Trophoblast cell (in vitro differentiated cells and primary cell): ENCODE results near the gene PLA2G4E.

Experiments used
- DNase-seq, 2 donors: peaks; one replicate each; pipeline ENCODE4 v3.0.0-alpha.2; 2016
- H2AFZ ChIP-seq: 2 replicates; pipeline ENCODE4 v1.6.1; 2013; ENCODE audit warnings: low read length, moderate library complexity, mild to moderate bottlenecking; ENCODE audit not compliant: insufficient read depth, poor library complexity
- H2AK5ac ChIP-seq: 2 replicates; pipeline ENCODE4 v1.6.1; 2013; ENCODE audit warnings: mild to moderate bottlenecking, low read length
- H2BK120ac ChIP-seq: 2 replicates; pipeline ENCODE4 v1.6.1; 2013; ENCODE audit warnings: low read length, mild to moderate bottlenecking, moderate library complexity; ENCODE audit not compliant: insufficient read depth, poor library complexity
- H2BK12ac ChIP-seq: 2 replicates; pipeline ENCODE4 v1.6.1; 2013; ENCODE audit warnings: mild to moderate bottlenecking, low read length, moderate library complexity
- H2BK5ac ChIP-seq: 2 replicates; pipeline ENCODE4 v1.6.1; 2013; ENCODE audit warnings: low read length, low read depth, moderate library complexity, mild to moderate bottlenecking; ENCODE audit not compliant: poor library complexity
- H3K14ac ChIP-seq: 2 replicates; pipeline ENCODE4 v1.6.1; 2013; ENCODE audit warnings: mild to moderate bottlenecking, low read length
- H3K18ac ChIP-seq: 2 replicates; pipeline ENCODE4 v1.6.1; 2013; ENCODE audit warnings: mild to moderate bottlenecking, low read length
- H3K23ac ChIP-seq: 2 replicates; pipeline ENCODE4 v1.6.1; 2013; ENCODE audit warnings: low read length
- H3K27ac ChIP-seq: 2 replicates; pipeline ENCODE4 v1.5.1; 2013; ENCODE audit warnings: low read depth, mild to moderate bottlenecking, inconsistent platforms, low read length, moderate library complexity
- H3K27me3 ChIP-seq: 2 replicates; pipeline ENCODE4 v1.6.1; 2013; ENCODE audit warnings: inconsistent platforms, mild to moderate bottlenecking, low read length, moderate library complexity; ENCODE audit not compliant: insufficient read depth
- H3K36me3 ChIP-seq, 2 experiments: 1 replicate in 1 of 2; 2 replicates in 1 of 2; pipeline ENCODE4 v1.6.1; 2013; ENCODE audit warnings: low read length in 2 of 2, mild to moderate bottlenecking in 2 of 2, moderate library complexity in 1 of 2; ENCODE audit not compliant: insufficient read depth in 2 of 2, control insufficient read depth in 1 of 2
- H3K4ac ChIP-seq: 2 replicates; pipeline ENCODE4 v1.6.1; 2013; ENCODE audit warnings: low read depth, mild to moderate bottlenecking, low read length, moderate library complexity
- H3K4me1 ChIP-seq, 2 experiments: 1 replicate in 1 of 2; 2 replicates in 1 of 2; pipeline ENCODE4 v1.6.1; 2013; ENCODE audit warnings: low read length in 2 of 2, mild to moderate bottlenecking in 2 of 2, moderate library complexity in 1 of 2; ENCODE audit not compliant: insufficient read depth in 2 of 2, control insufficient read depth in 1 of 2
- H3K4me2 ChIP-seq: 2 replicates; pipeline ENCODE4 v1.6.1; 2013; ENCODE audit warnings: inconsistent platforms, mild to moderate bottlenecking, low read length, moderate library complexity
- H3K4me3 ChIP-seq: 2 replicates; pipeline ENCODE4 v1.5.1; 2013; ENCODE audit warnings: mild to moderate bottlenecking, low read depth, low read length, inconsistent platforms
- H3K79me1 ChIP-seq: one replicate; pipeline ENCODE4 v1.6.1; 2013; ENCODE audit warnings: low read length
- H3K79me2 ChIP-seq: 2 replicates; pipeline ENCODE4 v1.6.1; 2013; ENCODE audit warnings: low read length, mild to moderate bottlenecking; ENCODE audit not compliant: control insufficient read depth, insufficient read depth, poor library complexity
- H3K9ac ChIP-seq: 2 replicates; pipeline ENCODE4 v1.6.1; 2013; ENCODE audit warnings: mild to moderate bottlenecking, low read length
- H3K9me3 ChIP-seq: 2 replicates; pipeline ENCODE4 v1.6.1; 2013; ENCODE audit warnings: low read depth, mild to moderate bottlenecking, control low read depth, inconsistent platforms, low read length; ENCODE audit not compliant: insufficient read depth
- H4K12ac ChIP-seq: 2 replicates; pipeline ENCODE4 v1.6.1; 2013; ENCODE audit warnings: low read depth, mild to moderate bottlenecking, low read length, moderate library complexity
- H4K8ac ChIP-seq: 2 replicates; pipeline ENCODE4 v1.6.1; 2013; ENCODE audit warnings: low read depth, mild to moderate bottlenecking, low read length, moderate library complexity
- H4K91ac ChIP-seq: one replicate; pipeline ENCODE4 v1.6.1; 2013; ENCODE audit warnings: low read depth, mild to moderate bottlenecking, low read length, moderate library complexity
- WGBS: extraction: QIAGEN DNeasy Blood & Tissue Kit; methylation state at CpG from one replicate; pipeline ENCODE4 v1.1.7; 2013; ENCODE audit warnings: missing lambda C conversion rate; ENCODE audit not compliant: insufficient read length, insufficient coverage; ENCODE audit errors: extremely low coverage; 5-methylcytosine and 5-hydroxymethylcytosine counted together

The PLA2G4E gene

GRCh38 chr15:41974041-41974440 is 46.8 kb downstream of the PLA2G4E start:
- no peak overlapping the region for H2BK5ac ChIP-seq
- H3K9me3 ChIP-seq = peaks cover 2% of the 10 kb centered on the region
- WGBS = no CpG with 5 or more reads among the region's 1 CpG
- H3K27me3 ChIP-seq = no peaks in the 10 kb centered on the region
- H3K4ac ChIP-seq = no peak overlapping the region
- no peak overlapping the region for H4K91ac ChIP-seq
- no peak overlapping the region for H3K9ac ChIP-seq
- H3K27ac ChIP-seq = no peak overlapping the region
- H2BK120ac ChIP-seq = no peak overlapping the region
- H3K4me1 ChIP-seq = peaks cover 8 to 9% of the 10 kb centered on the region in 2 experiments
- H3K36me3 ChIP-seq = no peaks in the 10 kb centered on the region
- H3K79me2 ChIP-seq = peaks cover 12% of the 10 kb centered on the region
- H3K79me1 ChIP-seq = peaks cover 10% of the 10 kb centered on the region
- DNase-seq = no peak
- no peak overlapping the region for H3K4me3 ChIP-seq
- H2AK5ac ChIP-seq = peak overlapping the region; percentile 59
- no peak overlapping the region for H3K4me2 ChIP-seq
- H2BK12ac ChIP-seq = no peak overlapping the region
- H4K12ac ChIP-seq = no peak overlapping the region
- no peak overlapping the region for H3K14ac ChIP-seq
- H3K18ac ChIP-seq = no peak overlapping the region
- no peak overlapping the region for H3K23ac ChIP-seq
- no peak overlapping the region for H4K8ac ChIP-seq
- H2AFZ ChIP-seq = no peak overlapping the region

- H3K4me2 ChIP-seq = peak within 1 kb of the TSS; percentile 94
- H4K8ac ChIP-seq = peak within 1 kb of the TSS; percentile 74
- peak within 1 kb of the TSS; percentile 85 for H2BK120ac ChIP-seq
- H2BK5ac ChIP-seq = peak within 1 kb of the TSS; percentile 51
- peak within 1 kb of the TSS; percentile 91 for H3K9ac ChIP-seq
- H2BK12ac ChIP-seq = peak within 1 kb of the TSS; percentile 56
- no peak within 1 kb of the TSS for H2AK5ac ChIP-seq
- H3K79me1 ChIP-seq = peaks cover 10% of the 10 kb centered on the region
- peak within 1 kb of the TSS; percentile 81 for H3K14ac ChIP-seq
- peak within 1 kb of the TSS; percentile 95 for H2AFZ ChIP-seq
- peak; percentile 99 for DNase-seq
- peak within 1 kb of the TSS; percentile 77 for H3K27ac ChIP-seq
- peaks cover 2% of the 10 kb centered on the region for H3K9me3 ChIP-seq
- H4K12ac ChIP-seq = peak within 1 kb of the TSS; percentile 87
- no peak within 1 kb of the TSS for H3K23ac ChIP-seq
- no CpG with 5 or more reads among the region's 72 CpGs for WGBS
- H3K4me3 ChIP-seq = peak within 1 kb of the TSS; percentile 99
- H3K79me2 ChIP-seq = peaks cover 12% of the 10 kb centered on the region
- H3K36me3 ChIP-seq = no peaks in the 10 kb centered on the region
- H3K4ac ChIP-seq = peak within 1 kb of the TSS; percentile 24
- peak within 1 kb of the TSS; percentile 81 for H4K91ac ChIP-seq
- H3K18ac ChIP-seq = peak within 1 kb of the TSS; percentile 85
- peaks cover 8 to 9% of the 10 kb centered on the region in 2 experiments for H3K4me1 ChIP-seq
- H3K27me3 ChIP-seq = no peaks in the 10 kb centered on the region
Observed at GRCh38 chr15:41972253-41973242, 48.3 kb downstream of the PLA2G4E start, which contains the start of gene EHD4. Gene EHD4, minus strand, starts transcription at chr15:41972557. Its CDS starts 63 bp downstream, at chr15:41972494.

- H4K91ac ChIP-seq = peak overlapping the region; percentile 69
- H3K4me3 ChIP-seq = peak overlapping the region; percentile 99
- peaks cover 10 to 13% of the 10 kb centered on the region in 2 experiments for H3K4me1 ChIP-seq
- H3K4me2 ChIP-seq = peak overlapping the region; percentile 79
- H2BK5ac ChIP-seq = peak overlapping the region; percentile 51
- peak overlapping the region; percentile 85 for H3K18ac ChIP-seq
- no peak overlapping the region for H2AK5ac ChIP-seq
- H2BK12ac ChIP-seq = no peak overlapping the region
- no peak overlapping the region for H3K23ac ChIP-seq
- H3K4ac ChIP-seq = peak overlapping the region; percentile 24
- WGBS = no CpG with 5 or more reads among the region's 46 CpGs
- H3K9me3 ChIP-seq = peaks cover 4% of the 10 kb centered on the region
- no peaks in the 10 kb centered on the region for H3K27me3 ChIP-seq
- peak overlapping the region; percentile 87 for H4K12ac ChIP-seq
- H3K36me3 ChIP-seq = no peaks in the 10 kb centered on the region
- no peak for DNase-seq
- H3K79me2 ChIP-seq = peaks cover 12% of the 10 kb centered on the region
- peak overlapping the region; percentile 17 for H4K8ac ChIP-seq
- H2AFZ ChIP-seq = peak overlapping the region; percentile 62
- peak overlapping the region; percentile 66 for H3K9ac ChIP-seq
- peak overlapping the region; percentile 73 for H3K27ac ChIP-seq
- H3K14ac ChIP-seq = peak overlapping the region; percentile 81
- H3K79me1 ChIP-seq = peaks cover 10% of the 10 kb centered on the region
- H2BK120ac ChIP-seq = peak overlapping the region; percentile 73
Observed at GRCh38 chr15:41971895-41972252, 49.0 kb downstream of the PLA2G4E start.

GRCh38 chr15:41971089-41971894 is 49.5 kb downstream of the PLA2G4E start:
- peak overlapping the region; percentile 66 for H3K9ac ChIP-seq
- H4K91ac ChIP-seq = peak overlapping the region; percentile 69
- H3K23ac ChIP-seq = no peak overlapping the region
- H4K12ac ChIP-seq = peak overlapping the region; percentile 11
- H3K4me1 ChIP-seq = peaks cover 13 to 18% of the 10 kb centered on the region in 2 experiments
- peak overlapping the region; percentile 99 for H3K4me3 ChIP-seq
- DNase-seq = peak; percentile 83 to 85
- no peaks in the 10 kb centered on the region for H3K36me3 ChIP-seq
- H3K14ac ChIP-seq = peak overlapping the region; percentile 62
- H4K8ac ChIP-seq = no peak overlapping the region
- peak overlapping the region; percentile 62 for H2AFZ ChIP-seq
- no peak overlapping the region for H2AK5ac ChIP-seq
- no peak overlapping the region for H3K27ac ChIP-seq
- no peaks in the 10 kb centered on the region for H3K27me3 ChIP-seq
- peaks cover 4% of the 10 kb centered on the region for H3K9me3 ChIP-seq
- H3K4me2 ChIP-seq = peak overlapping the region; percentile 79
- H3K79me1 ChIP-seq = peaks cover 10% of the 10 kb centered on the region
- peaks cover 14% of the 10 kb centered on the region for H3K79me2 ChIP-seq
- H2BK120ac ChIP-seq = no peak overlapping the region
- no CpG with 5 or more reads among the region's 16 CpGs for WGBS
- peak overlapping the region; percentile 85 for H3K18ac ChIP-seq
- peak overlapping the region; percentile 24 for H3K4ac ChIP-seq
- no peak overlapping the region for H2BK12ac ChIP-seq
- H2BK5ac ChIP-seq = no peak overlapping the region
